Measurements from ENCODE around the gene TXNDC11.

TXNDC11 gene

DNA sequence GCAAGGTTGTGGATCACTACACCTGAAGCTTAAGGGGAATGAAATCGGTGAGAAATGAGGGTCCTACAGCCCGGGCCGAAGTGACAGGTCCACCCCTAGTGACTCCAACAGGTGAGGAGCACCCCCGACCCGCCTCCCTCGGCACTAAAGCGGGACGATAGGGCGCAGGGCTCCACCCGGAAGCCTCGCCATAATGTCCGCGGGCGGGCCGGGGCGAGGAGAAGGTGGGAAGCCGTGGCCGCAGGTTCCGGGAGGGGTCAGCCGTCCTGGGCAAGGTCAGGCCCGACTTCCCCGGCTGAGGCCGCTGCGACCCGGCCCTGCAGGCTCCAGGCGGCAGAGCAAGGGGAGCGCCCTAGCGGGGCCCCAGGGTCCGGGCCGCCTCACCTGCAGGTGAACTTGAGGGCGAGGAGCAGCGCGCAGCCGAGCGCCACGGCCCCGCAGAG lies 543 bp downstream of the TXNDC11 start:
- peak overlapping the region; percentile 89 for H3K4me3 ChIP-seq (ENCODE audit: low read length)
- peak; percentile 19 for DNase-seq (ENCODE audit: low read depth)
- TF ChIP-seq, protein P1, sequence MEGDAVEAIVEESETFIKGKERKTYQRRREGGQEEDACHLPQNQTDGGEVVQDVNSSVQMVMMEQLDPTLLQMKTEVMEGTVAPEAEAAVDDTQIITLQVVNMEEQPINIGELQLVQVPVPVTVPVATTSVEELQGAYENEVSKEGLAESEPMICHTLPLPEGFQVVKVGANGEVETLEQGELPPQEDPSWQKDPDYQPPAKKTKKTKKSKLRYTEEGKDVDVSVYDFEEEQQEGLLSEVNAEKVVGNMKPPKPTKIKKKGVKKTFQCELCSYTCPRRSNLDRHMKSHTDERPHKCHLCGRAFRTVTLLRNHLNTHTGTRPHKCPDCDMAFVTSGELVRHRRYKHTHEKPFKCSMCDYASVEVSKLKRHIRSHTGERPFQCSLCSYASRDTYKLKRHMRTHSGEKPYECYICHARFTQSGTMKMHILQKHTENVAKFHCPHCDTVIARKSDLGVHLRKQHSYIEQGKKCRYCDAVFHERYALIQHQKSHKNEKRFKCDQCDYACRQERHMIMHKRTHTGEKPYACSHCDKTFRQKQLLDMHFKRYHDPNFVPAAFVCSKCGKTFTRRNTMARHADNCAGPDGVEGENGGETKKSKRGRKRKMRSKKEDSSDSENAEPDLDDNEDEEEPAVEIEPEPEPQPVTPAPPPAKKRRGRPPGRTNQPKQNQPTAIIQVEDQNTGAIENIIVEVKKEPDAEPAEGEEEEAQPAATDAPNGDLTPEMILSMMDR (IDR thresholded peaks at IDR 0.05; ENCODE audit: insufficient read depth, low read depth, low read length, missing control alignments), result no peak

DNA sequence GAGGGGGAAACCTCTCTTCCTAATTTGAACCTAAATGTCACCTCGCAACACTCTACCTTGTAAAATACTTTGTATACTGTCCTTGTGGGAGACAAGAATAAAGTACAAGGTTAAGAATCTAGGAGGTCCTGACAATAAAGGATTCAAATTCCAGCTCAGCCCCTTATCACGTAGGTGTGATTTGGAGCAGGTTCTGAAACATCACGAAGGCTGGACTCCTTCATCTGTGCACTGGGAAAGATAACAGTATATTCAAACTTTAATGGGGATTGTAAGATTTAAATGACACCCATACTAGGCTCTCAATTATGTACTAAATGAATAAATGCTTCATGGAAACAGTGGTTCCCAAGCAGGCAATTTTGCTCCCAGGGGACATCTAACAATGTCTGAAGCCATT lies 2.1 kb downstream of the TXNDC11 start:
- no peak overlapping the region for H3K4me3 ChIP-seq (ENCODE audit: low read length)
- TF ChIP-seq, protein P1 (IDR thresholded peaks at IDR 0.05; ENCODE audit: insufficient read depth, low read depth, low read length, missing control alignments), result no peak
- no peak for DNase-seq (ENCODE audit: low read depth)

DNA sequence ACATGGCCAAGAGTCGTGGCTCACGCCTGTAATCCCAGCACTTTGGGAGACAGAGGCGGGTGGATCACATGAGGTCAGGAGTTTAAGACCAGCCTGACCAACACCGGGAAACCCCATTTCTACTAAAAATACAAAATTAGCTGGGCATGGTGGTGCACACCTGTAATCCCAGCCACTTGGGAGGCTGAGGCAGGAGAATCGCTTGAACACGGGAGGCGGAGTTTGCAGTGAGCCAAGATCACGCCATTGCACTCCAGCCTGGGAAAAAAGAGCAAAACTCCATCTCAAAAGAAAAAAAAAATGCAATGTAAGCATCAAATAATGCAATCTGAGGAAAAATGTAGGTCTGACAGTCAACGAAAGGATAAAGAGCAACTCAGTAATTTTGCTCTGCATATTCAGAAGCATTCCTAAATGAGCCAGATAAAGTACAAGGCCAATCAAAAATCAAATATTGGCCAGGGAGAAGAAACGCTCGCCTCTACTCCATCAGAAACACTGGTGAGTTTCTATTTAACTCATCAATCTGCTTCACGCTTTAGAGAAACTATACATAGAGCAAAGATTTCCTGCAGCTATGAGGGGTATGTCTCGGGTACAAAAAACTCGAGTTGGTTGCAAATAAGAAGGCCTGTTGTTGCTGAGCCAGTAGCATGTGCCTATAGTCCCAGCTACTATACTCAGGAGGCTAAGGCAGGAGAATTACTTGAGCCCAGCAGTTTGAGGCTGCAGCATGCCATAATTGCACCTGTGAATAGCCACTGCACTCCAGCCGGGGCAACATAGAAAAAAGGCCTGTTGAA lies 3.7 kb downstream of the TXNDC11 start:
- TF ChIP-seq, protein P1 (IDR thresholded peaks at IDR 0.05; ENCODE audit: insufficient read depth, low read depth, low read length, missing control alignments), result no peak

DNA sequence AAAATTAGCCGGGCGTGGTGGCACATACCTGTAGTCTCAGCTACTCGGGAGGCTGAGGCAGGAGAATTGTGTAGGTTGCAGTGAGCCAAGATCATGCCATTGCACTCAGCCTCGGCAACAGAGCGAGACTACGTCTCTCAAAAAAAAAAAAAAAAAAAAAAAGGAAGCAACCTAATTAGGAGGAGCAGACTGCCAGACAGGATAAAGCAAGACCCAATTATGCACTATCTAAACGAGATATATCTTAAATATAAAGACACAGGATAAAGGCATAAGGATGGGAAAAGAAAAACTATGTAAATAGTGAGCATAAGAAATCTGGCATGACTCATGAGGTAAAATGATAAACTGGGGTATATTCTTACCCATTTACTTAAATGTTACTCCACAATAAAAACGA lies 4.9 kb downstream of the TXNDC11 start:
- no peak overlapping the region for H3K4me3 ChIP-seq (ENCODE audit: low read length)

More for the DNA sequence above, 3.7 kb downstream of the TXNDC11 start:
- H3K4me3 ChIP-seq (ENCODE audit: low read length), result no peak overlapping the region
- DNase-seq (ENCODE audit: low read depth), result no peak

GRCh38 chr16:11736903-11737302 lies 5.8 kb downstream of the TXNDC11 start:
- no peak for DNase-seq (ENCODE audit: low read depth)
- H3K4me3 ChIP-seq (ENCODE audit: low read length), result no peak overlapping the region
- TF ChIP-seq, protein P1 (IDR thresholded peaks at IDR 0.05; ENCODE audit: insufficient read depth, low read depth, low read length, missing control alignments), result no peak

More for the DNA sequence above, 4.9 kb downstream of the TXNDC11 start:
- no peak for DNase-seq (ENCODE audit: low read depth)
- TF ChIP-seq, protein P1 (IDR thresholded peaks at IDR 0.05; ENCODE audit: insufficient read depth, low read depth, low read length, missing control alignments), result no peak

DNA sequence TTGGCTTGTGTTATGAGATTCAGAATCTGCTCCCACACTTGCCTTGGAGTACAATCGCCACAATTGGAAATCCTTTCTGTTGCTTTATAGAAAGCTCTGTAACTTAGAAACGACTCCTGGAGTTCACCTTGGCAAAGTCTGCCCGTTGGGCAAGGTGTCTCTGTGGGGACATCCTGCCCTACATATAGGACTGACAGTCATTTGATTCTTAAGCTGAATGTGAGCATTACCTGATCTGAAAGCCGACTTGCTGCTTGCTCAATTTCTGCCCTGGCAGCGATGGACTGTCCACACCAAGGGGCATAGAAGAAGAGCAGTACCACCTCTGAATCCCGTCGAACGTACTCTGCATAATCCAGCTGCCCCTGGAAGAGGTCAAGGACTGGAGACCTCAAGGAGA lies 6.9 kb downstream of the TXNDC11 start:
- TF ChIP-seq, protein P1 (IDR thresholded peaks at IDR 0.05; ENCODE audit: insufficient read depth, low read depth, low read length, missing control alignments), result no peak
- DNase-seq (ENCODE audit: low read depth), result no peak

GRCh38 chr16:11734653-11735043 lies 8.0 kb downstream of the TXNDC11 start:
- no peak overlapping the region for H3K4me3 ChIP-seq (ENCODE audit: low read length)
- DNase-seq (ENCODE audit: low read depth), result no peak
- TF ChIP-seq, protein P1 (IDR thresholded peaks at IDR 0.05; ENCODE audit: insufficient read depth, low read depth, low read length, missing control alignments), result no peak

More for the DNA sequence above, 6.9 kb downstream of the TXNDC11 start:
- H3K4me3 ChIP-seq (ENCODE audit: low read length), result no peak overlapping the region
